Loucy (cell line): ENCODE data around the gene DNLZ.

ENCODE experiments used
- H2AFZ ChIP-seq: fragments of 200-600 bp; sonication (generic); 2 replicates; pipeline ENCODE4 v1.6.0; 2016; ENCODE audit warnings: antibody characterized with exemption, mild to moderate bottlenecking, low read length, moderate library complexity
- H3F3A ChIP-seq: fragments of 200-600 bp; 2 replicates; pipeline ENCODE4 v1.6.0; 2016; ENCODE audit warnings: antibody characterized with exemption, low read depth, mild to moderate bottlenecking
- H3K27me3 ChIP-seq: fragments of 200-600 bp; sonication (generic); 2 replicates; pipeline ENCODE4 v1.6.1; 2014; ENCODE audit warnings: low read length, mild to moderate bottlenecking; ENCODE audit not compliant: insufficient read depth, poor library complexity, severe bottlenecking
- H3K36me3 ChIP-seq: fragments of 200-600 bp; sonication (generic); 2 replicates; pipeline ENCODE4 v1.6.1; 2016; ENCODE audit warnings: low read length; ENCODE audit not compliant: insufficient read depth
- H3K4me1 ChIP-seq: fragments of 200-600 bp; sonication (generic); 2 replicates; pipeline ENCODE4 v1.5.1; 2014; ENCODE audit warnings: low read length, mild to moderate bottlenecking; ENCODE audit not compliant: insufficient read depth, poor library complexity, severe bottlenecking
- H3K4me2 ChIP-seq: fragments of 200-600 bp; sonication (generic); 2 replicates; pipeline ENCODE4 v1.6.0; 2014; ENCODE audit warnings: antibody characterized with exemption, low read length, low read depth, mild to moderate bottlenecking; ENCODE audit not compliant: poor library complexity, severe bottlenecking
- H3K4me3 ChIP-seq: fragments of 200-600 bp; sonication (generic); 2 replicates; pipeline ENCODE4 v1.5.1; 2014; ENCODE audit warnings: low read length, mild to moderate bottlenecking, mixed read lengths; ENCODE audit not compliant: poor library complexity, severe bottlenecking
- H3K79me2 ChIP-seq: fragments of 200-600 bp; sonication (generic); 2 replicates; pipeline ENCODE4 v1.6.1; 2014; ENCODE audit warnings: low read length; ENCODE audit not compliant: insufficient read depth
- H3K9ac ChIP-seq: fragments of 200-600 bp; sonication (generic); 2 replicates; pipeline ENCODE4 v1.6.0; 2014; ENCODE audit warnings: mild to moderate bottlenecking, low read depth, low read length, moderate library complexity; ENCODE audit not compliant: poor library complexity, severe bottlenecking
- H3K9me2 ChIP-seq: fragments of 200-600 bp; sonication (generic); replicated peaks from 2 replicates; pipeline ENCODE4 v1.6.1; 2016; ENCODE audit warnings: low read depth, low read length, mixed read lengths
- H3K9me3 ChIP-seq: fragments of 200-600 bp; sonication (generic); 2 replicates; pipeline ENCODE4 v1.6.1; 2014; ENCODE audit warnings: mild to moderate bottlenecking, antibody characterized with exemption, low read length, low read depth; ENCODE audit not compliant: insufficient read depth
- H4K20me1 ChIP-seq: fragments of 200-600 bp; sonication (generic); 2 replicates; pipeline ENCODE4 v1.6.0; 2014; ENCODE audit warnings: antibody characterized with exemption, low read length, mild to moderate bottlenecking; ENCODE audit not compliant: insufficient read depth, poor library complexity, severe bottlenecking
- EZH2phosphoT487 ChIP-seq: fragments of 200-600 bp; IDR thresholded peaks from 2 replicates; pipeline ENCODE4 v1.6.1; 2018; ENCODE audit warnings: antibody characterized with exemption, mild to moderate bottlenecking, moderate library complexity, borderline replicate concordance
- TF ChIP-seq, protein P1 (sequence below): fragments of 200-600 bp; sonication (generic); conservative IDR thresholded peaks from 2 replicates; pipeline ENCODE4 v1.5.1; 2014; ENCODE audit warnings: mild to moderate bottlenecking, antibody characterized with exemption, low read length

The DNLZ gene

DNA sequence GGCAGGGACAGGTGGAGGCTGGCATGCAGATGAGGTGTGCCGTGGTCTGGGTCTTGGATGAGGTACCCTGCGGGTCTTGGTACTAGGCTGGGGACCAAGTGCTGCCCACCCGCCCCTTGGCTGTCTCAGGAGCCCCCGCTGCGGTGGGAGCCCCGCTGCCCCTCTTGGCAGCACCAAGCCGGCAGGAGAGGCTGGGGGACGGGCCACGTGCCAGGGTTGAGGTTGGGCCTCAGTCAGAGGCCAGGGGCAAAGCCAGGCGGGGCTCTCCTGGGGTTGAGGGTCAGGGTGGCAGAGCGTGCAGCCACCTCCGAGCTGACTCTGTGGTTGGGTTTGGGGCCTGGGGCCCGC is 8.0 kb upstream of the DNLZ start:
- H3K36me3 ChIP-seq = no peaks in the 10 kb centered on the region
- no peaks in the 10 kb centered on the region for H3K9me2 ChIP-seq
- H2AFZ ChIP-seq = no peak overlapping the region
- H3K9ac ChIP-seq = no peak overlapping the region
- TF ChIP-seq EZH2phosphoT487 = no peak
- TF ChIP-seq, protein P1, sequence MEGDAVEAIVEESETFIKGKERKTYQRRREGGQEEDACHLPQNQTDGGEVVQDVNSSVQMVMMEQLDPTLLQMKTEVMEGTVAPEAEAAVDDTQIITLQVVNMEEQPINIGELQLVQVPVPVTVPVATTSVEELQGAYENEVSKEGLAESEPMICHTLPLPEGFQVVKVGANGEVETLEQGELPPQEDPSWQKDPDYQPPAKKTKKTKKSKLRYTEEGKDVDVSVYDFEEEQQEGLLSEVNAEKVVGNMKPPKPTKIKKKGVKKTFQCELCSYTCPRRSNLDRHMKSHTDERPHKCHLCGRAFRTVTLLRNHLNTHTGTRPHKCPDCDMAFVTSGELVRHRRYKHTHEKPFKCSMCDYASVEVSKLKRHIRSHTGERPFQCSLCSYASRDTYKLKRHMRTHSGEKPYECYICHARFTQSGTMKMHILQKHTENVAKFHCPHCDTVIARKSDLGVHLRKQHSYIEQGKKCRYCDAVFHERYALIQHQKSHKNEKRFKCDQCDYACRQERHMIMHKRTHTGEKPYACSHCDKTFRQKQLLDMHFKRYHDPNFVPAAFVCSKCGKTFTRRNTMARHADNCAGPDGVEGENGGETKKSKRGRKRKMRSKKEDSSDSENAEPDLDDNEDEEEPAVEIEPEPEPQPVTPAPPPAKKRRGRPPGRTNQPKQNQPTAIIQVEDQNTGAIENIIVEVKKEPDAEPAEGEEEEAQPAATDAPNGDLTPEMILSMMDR = no peak
- H3K4me2 ChIP-seq = no peak overlapping the region
- no peaks in the 10 kb centered on the region for H3K9me3 ChIP-seq
- H4K20me1 ChIP-seq = no peaks in the 10 kb centered on the region
- H3K27me3 ChIP-seq = no peaks in the 10 kb centered on the region
- no peaks in the 10 kb centered on the region for H3K79me2 ChIP-seq
- no peaks in the 10 kb centered on the region for H3K4me1 ChIP-seq
- H3K4me3 ChIP-seq = no peak overlapping the region
- H3F3A ChIP-seq = no peaks in the 10 kb centered on the region

DNA sequence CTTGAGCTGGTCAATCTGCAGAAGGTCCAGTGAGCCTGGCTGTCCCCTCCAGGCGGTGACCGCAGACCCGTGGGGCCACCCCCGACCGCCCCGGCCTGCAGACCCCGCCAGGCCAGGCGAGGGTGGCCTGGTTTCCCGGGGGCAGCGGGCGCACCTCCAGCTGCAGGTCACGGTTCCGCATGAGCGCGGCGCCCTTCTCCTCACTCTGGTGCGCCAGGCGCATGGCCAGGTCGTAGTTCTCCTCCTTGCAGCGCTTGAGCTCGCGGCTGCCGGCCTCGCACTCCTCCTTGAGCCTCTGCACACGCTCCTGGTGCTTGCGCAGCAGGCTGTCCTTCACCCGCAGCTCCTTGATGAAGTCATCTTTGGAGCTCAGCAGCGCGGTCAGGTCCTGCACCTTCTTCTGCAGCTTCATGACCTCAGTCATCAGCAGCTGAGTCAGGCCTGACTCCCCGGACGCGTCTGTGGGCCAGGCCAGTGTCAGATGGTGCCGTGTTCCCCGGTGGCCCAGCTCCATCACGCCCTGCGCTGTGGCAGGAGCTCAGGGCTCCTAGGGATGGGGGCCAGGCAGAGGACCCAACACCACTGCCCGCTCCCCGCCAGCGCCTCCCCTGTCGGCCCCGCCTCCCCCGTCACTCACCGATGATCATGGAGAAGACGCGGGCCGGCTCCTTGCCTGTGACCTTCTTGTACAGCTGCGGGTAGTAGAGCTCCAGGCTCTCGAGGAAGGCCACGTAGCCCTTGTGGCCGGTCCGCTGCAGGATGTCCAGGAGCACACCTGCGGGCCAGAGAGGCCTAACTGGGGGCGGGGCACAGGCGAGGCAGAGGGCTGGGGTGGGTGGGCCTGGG is 7.4 kb upstream of the DNLZ start:
- H3K4me1 ChIP-seq = no peaks in the 10 kb centered on the region

DNA sequence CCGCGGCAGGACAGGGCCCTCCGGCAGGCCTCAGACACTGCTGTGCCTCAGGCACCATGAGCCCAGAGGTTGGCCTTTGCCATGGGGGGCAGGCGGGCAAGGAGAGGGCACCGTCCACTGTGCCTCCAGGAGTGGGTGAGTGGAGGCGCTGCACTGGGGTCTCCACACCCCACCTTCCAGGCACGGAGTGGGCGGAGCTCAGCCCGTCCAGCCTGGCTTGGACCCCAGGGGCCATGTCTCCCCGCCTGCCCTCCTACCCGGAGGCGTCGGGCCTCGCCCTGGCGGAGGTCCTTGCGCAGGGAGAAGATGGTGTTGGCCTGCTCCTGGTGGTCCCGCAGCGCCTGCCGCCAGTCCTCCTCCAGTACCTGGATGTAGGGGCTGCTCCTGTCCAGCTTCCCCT is 6.5 kb upstream of the DNLZ start:
- no peaks in the 10 kb centered on the region for H3F3A ChIP-seq
- H3K4me2 ChIP-seq = no peak overlapping the region
- H3K4me3 ChIP-seq = no peak overlapping the region
- H3K9ac ChIP-seq = no peak overlapping the region
- no peaks in the 10 kb centered on the region for H4K20me1 ChIP-seq
- H3K4me1 ChIP-seq = no peaks in the 10 kb centered on the region
- H3K79me2 ChIP-seq = no peaks in the 10 kb centered on the region
- TF ChIP-seq, protein P1 = no peak
- TF ChIP-seq EZH2phosphoT487 = no peak
- H3K9me2 ChIP-seq = no peaks in the 10 kb centered on the region
- no peak overlapping the region for H2AFZ ChIP-seq
- no peaks in the 10 kb centered on the region for H3K36me3 ChIP-seq
- H3K27me3 ChIP-seq = no peaks in the 10 kb centered on the region
- no peaks in the 10 kb centered on the region for H3K9me3 ChIP-seq

More for the DNA sequence above, 7.4 kb upstream of the DNLZ start:
- H3K4me3 ChIP-seq = no peak overlapping the region
- no peak overlapping the region for H3K9ac ChIP-seq
- no peaks in the 10 kb centered on the region for H3K9me3 ChIP-seq
- no peaks in the 10 kb centered on the region for H3K27me3 ChIP-seq
- no peaks in the 10 kb centered on the region for H4K20me1 ChIP-seq
- H3F3A ChIP-seq = no peaks in the 10 kb centered on the region
- no peak overlapping the region for H3K4me2 ChIP-seq
- H2AFZ ChIP-seq = no peak overlapping the region
- no peak for TF ChIP-seq EZH2phosphoT487
- TF ChIP-seq, protein P1 = no peak
- H3K36me3 ChIP-seq = no peaks in the 10 kb centered on the region
- no peaks in the 10 kb centered on the region for H3K9me2 ChIP-seq
- H3K79me2 ChIP-seq = no peaks in the 10 kb centered on the region
